Measurements from ENCODE around the gene CPN1.

- TF ChIP-seq, protein P1, sequence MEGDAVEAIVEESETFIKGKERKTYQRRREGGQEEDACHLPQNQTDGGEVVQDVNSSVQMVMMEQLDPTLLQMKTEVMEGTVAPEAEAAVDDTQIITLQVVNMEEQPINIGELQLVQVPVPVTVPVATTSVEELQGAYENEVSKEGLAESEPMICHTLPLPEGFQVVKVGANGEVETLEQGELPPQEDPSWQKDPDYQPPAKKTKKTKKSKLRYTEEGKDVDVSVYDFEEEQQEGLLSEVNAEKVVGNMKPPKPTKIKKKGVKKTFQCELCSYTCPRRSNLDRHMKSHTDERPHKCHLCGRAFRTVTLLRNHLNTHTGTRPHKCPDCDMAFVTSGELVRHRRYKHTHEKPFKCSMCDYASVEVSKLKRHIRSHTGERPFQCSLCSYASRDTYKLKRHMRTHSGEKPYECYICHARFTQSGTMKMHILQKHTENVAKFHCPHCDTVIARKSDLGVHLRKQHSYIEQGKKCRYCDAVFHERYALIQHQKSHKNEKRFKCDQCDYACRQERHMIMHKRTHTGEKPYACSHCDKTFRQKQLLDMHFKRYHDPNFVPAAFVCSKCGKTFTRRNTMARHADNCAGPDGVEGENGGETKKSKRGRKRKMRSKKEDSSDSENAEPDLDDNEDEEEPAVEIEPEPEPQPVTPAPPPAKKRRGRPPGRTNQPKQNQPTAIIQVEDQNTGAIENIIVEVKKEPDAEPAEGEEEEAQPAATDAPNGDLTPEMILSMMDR (IDR thresholded peaks at IDR 0.05 in 4 of 5, conservative IDR thresholded peaks at IDR 0.05 in 1 of 5), result no peak
- no peak for TF ChIP-seq POLR2A (IDR thresholded peaks at IDR 0.05)
These were observed 33.5 kb upstream of the CPN1 start for GRCh38 chr10:100114976-100115770.

Data from gastrocnemius medialis (tissue), 4 donors.